IMR-90 (cell line): ENCODE measurements around the gene MRGPRX2.

ENCODE experiments used
- BHLHE40 ChIP-seq: fragments of 150-350 bp; IDR thresholded peaks from 2 replicates; pipeline ENCODE4 v1.6.1; 2016; ENCODE audit warnings: mild to moderate bottlenecking, low read depth, low read length
- CEBPB ChIP-seq: IDR thresholded peaks from 2 replicates; pipeline ENCODE4 v1.6.1; 2012; ENCODE audit warnings: low read depth, low read length, improper control_type of control experiment
- CHD1 ChIP-seq: IDR thresholded peaks from 2 replicates; pipeline ENCODE4 v1.6.1; 2012; ENCODE audit warnings: low read depth, low read length, improper control_type of control experiment
- ELK1 ChIP-seq: fragments of 150-350 bp; IDR thresholded peaks from 2 replicates; pipeline ENCODE4 v1.6.1; 2016; ENCODE audit warnings: low read depth, mild to moderate bottlenecking, low read length, moderate library complexity, borderline replicate concordance
- FOS ChIP-seq: fragments of 150-350 bp; IDR thresholded peaks from 2 replicates; pipeline ENCODE4 v1.6.1; 2016; ENCODE audit warnings: low read depth, low read length
- MAFK ChIP-seq: IDR thresholded peaks from 2 replicates; pipeline ENCODE4 v1.6.1; 2012; ENCODE audit warnings: low read depth, low read length, improper control_type of control experiment
- MXI1 ChIP-seq: IDR thresholded peaks from 2 replicates; pipeline ENCODE4 v1.6.1; 2012; ENCODE audit warnings: low read depth, mild to moderate bottlenecking, low read length, moderate library complexity, borderline replicate concordance
- POLR2A ChIP-seq: IDR thresholded peaks from 2 replicates; pipeline ENCODE4 v1.6.1; 2012; ENCODE audit warnings: mild to moderate bottlenecking, low read depth, low read length
- RAD21 ChIP-seq: IDR thresholded peaks from 2 replicates; pipeline ENCODE4 v1.6.1; 2012; ENCODE audit warnings: low read length, improper control_type of control experiment
- RFX5 ChIP-seq: IDR thresholded peaks from 2 replicates; pipeline ENCODE4 v1.8.0; 2012; ENCODE audit warnings: low read depth, mild to moderate bottlenecking, low read length, moderate library complexity
- TF ChIP-seq, protein P1 (sequence below): conservative IDR thresholded peaks from 2 replicates; pipeline ENCODE4 v1.5.1; 2012; ENCODE audit warnings: mild to moderate bottlenecking, low read depth, low read length, improper control_type of control experiment
- TF ChIP-seq, protein P2 (sequence below): fragments of 150-350 bp; IDR thresholded peaks from 2 replicates; pipeline ENCODE4 v1.6.1; 2017; ENCODE audit warnings: mild to moderate bottlenecking, antibody characterized with exemption, low read length, low read depth

DNA sequence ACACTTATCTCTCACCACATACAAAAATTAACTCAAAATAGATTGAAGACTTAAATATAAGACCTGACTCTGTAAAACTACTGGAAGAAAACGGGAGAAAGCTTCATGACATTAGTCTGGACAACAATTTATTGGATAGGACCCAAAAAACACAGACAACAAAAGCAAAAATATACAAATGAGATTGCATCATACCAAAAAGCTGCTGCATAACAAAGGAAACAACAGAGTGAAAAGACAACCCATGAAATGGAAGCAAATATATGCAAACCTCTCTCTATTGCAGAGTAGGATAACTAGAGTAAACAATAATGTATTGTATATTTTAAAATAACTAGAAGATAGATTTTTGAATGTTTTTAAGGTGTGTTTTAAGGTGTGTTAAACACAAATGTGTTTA lies 11.2 kb downstream of the MRGPRX2 start:
- TF ChIP-seq FOS, result no peak
- TF ChIP-seq, protein P1, sequence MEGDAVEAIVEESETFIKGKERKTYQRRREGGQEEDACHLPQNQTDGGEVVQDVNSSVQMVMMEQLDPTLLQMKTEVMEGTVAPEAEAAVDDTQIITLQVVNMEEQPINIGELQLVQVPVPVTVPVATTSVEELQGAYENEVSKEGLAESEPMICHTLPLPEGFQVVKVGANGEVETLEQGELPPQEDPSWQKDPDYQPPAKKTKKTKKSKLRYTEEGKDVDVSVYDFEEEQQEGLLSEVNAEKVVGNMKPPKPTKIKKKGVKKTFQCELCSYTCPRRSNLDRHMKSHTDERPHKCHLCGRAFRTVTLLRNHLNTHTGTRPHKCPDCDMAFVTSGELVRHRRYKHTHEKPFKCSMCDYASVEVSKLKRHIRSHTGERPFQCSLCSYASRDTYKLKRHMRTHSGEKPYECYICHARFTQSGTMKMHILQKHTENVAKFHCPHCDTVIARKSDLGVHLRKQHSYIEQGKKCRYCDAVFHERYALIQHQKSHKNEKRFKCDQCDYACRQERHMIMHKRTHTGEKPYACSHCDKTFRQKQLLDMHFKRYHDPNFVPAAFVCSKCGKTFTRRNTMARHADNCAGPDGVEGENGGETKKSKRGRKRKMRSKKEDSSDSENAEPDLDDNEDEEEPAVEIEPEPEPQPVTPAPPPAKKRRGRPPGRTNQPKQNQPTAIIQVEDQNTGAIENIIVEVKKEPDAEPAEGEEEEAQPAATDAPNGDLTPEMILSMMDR, result no peak
- no peak for TF ChIP-seq MAFK
- TF ChIP-seq POLR2A, result no peak
- no peak for TF ChIP-seq RFX5
- TF ChIP-seq CHD1, result no peak
- no peak for TF ChIP-seq MXI1
- TF ChIP-seq ELK1, result no peak
- TF ChIP-seq CEBPB, result peak; percentile 62
- TF ChIP-seq, protein P2, sequence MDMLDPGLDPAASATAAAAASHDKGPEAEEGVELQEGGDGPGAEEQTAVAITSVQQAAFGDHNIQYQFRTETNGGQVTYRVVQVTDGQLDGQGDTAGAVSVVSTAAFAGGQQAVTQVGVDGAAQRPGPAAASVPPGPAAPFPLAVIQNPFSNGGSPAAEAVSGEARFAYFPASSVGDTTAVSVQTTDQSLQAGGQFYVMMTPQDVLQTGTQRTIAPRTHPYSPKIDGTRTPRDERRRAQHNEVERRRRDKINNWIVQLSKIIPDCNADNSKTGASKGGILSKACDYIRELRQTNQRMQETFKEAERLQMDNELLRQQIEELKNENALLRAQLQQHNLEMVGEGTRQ, result no peak
- no peak for TF ChIP-seq BHLHE40
- no peak for TF ChIP-seq RAD21
